Inflammatory macrophage treated with lipopolysaccharide for 1 hour (primary cell): ENCODE data around the gene P4HA2.

ENCODE experiments used
- DNase-seq, 2 donors: peaks; one replicate each; pipeline ENCODE4 v3.0.0-alpha.2; 2020 to 2022

P4HA2 gene

GRCh38 chr5:132221781-132222648, 5.6 kb downstream of the P4HA2 start:
- no peak for DNase-seq

GRCh38 chr5:132220491-132220890, 7.2 kb downstream of the P4HA2 start:
- no peak for DNase-seq

GRCh38 chr5:132219981-132220380, 7.7 kb downstream of the P4HA2 start:
- DNase-seq: no peak

DNA sequence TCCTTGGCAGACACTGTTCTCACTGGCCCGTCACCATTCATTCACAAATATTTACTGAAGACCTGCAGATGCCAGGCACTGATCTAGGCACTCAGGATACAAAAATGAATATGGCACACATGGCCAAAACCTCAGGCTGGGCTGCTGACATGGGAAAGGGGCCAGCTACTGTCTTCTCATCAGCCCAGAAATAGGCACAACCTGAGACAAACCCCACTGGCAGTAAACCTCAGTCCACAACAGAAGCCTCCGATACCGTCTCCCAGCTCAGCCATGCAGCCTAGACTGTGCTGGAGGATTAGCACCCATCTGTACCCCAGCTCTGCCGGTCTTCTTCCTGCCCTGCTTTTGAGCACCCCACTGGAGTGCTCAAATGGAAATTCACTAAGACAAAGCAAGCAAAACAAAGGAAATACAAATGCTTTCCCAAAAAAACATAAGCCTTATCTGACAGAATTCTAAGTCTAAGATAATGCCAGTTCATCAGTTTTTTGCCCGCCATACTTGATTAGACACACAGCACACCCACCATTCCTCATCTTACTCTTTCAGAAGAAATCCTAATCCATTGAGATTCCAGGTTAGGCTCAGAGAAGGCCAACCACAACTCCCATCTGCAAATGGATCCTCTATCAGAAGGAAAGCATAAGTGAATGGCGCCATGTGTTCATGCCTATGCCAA, 8.2 kb downstream of the P4HA2 start:
- DNase-seq: no peak

DNA sequence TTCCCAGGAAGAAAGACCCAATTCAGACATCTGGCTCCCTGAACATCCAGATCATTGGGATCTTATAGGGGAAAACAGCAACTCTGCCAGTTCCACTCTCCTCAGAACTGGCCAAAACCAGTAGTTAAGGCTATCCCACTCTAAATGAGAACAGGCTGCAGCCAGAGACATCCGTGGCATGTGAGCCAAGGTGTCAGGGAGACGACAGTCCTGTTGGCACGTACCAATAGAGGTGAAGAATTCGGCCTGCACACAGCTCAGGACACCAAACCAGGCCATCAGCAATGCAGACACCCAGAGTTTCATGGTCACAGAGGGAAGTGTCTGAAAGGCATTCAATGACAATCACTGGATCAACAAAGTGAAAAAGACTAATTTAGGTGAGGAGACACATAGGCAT, 9.3 kb downstream of the P4HA2 start:
- DNase-seq: no peak

- no peak for DNase-seq
Observed at GRCh38 chr5:132215329-132215728, 12.3 kb downstream of the P4HA2 start.

DNA sequence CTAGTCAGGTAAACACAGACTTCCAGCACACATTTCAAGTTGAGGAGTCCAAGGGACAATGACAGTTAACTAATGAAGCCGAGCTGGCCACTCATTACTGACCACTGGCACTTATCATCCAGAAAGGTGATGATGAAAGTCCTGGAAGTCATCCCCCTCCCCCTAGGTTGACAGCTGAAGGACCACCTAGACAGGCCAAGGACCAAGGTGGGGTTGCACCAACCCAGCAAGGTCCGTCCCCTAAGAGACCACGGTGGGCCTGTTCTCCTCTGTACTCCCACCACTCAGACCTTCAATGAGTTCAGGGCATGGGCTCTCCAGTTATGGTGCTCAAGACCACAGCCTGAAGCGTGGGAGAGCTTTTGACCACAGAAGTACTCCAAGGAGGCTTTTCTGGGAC, 13.2 kb downstream of the P4HA2 start:
- no peak for DNase-seq

- DNase-seq: no peak
Observed at GRCh38 chr5:132213666-132214065, 14.0 kb downstream of the P4HA2 start.

DNA sequence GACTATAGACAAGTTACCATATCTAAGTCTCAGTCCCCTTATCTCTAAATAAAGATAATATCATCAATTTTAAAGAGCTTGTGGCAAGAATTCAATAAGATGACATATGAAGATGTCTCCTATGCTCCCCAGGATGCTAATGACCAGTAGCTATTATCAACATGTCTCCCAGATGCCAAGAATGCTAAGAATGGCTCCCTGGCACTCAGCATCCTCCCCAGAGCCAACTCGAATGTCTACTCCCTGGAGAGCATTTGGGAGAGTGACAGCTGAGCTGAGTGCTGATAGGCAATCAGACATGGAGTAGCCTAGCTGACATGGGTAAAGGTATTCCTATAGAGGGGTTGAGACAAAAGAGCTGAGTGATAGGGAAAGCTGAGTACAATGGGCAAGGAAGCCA, 15.9 kb downstream of the P4HA2 start:
- DNase-seq: no peak

- DNase-seq: no peak
Observed at GRCh38 chr5:132210944-132211343, 16.7 kb downstream of the P4HA2 start.

GRCh38 chr5:132209901-132210545, 17.6 kb downstream of the P4HA2 start:
- DNase-seq: no peak

DNA sequence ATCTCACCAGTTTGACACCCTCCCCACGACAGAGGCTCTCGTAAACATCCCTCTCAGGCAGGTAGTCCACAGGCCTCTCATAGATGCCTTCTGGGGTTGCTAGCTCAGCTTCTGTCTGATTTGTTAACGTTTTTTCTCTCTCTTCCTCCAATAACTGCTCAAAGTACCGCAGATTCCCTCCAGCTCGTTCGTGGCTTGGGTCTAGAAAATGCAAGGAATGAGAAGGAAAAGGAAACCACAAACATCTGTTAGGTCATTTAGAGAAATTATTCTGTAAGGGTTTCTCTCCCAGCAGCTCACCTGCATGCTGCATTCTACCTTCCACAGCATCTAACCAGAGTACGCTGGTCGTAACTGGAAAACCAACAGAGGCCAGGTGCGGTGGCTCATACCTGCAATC, 18.5 kb downstream of the P4HA2 start:
- no peak for DNase-seq

GRCh38 chr5:132207778-132208177, 19.9 kb downstream of the P4HA2 start:
- DNase-seq: no peak

DNA sequence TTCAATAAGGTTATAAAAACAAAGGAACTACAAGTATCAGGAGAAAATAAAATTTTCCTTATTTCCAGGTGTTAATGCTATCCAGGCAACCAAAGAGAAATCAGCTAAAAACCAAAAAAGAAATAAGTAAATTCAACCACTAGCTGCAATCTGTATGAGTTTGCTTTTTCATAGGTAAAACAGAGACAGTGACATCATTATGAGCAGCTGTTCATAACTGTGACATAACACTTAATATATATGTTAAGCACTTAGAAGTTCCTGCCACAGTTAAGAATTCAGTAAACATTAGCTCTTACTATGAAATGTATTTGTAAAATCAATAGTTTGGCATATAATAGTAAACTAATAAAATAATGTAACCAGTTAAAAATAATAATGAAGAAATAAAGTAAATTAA, 20.9 kb downstream of the P4HA2 start:
- no peak for DNase-seq

DNA sequence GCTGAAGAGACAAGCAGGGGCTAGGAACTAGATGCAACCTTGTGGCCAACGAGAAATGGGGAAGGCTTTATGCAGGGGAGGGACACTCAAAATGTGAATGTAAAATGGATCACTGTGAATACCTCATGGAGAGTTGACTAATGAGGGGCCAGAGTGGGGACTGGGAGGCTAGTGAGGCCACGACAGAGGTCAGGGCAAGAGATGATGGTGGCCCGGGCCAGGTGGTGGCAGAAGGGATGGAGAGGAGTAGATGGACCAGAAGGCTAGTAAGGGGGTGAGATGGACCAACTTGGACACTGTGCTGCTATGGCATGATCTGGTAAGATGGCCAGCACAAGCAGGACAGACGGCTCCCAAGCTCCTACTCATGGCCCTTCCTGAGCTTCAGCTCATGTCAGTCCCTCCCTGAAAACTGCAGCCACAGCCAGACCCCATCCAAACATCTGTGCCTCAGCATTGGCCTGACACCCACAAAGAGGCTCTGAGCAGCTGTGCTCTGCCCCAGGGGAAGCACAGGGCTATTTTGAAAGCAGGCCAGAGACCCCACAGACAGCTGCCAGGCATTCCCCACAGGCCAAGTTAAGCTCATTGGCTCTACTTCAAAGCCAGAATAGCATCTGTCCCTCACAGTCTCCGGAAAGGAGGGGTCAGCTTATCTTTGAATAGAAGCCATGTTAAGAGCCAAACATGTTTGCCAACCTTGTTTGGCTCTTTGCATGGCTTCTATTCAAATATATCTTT, 22.1 kb downstream of the P4HA2 start:
- no peak for DNase-seq

GRCh38 chr5:132204371-132205135, 23.1 kb downstream of the P4HA2 start:
- DNase-seq: no peak

DNA sequence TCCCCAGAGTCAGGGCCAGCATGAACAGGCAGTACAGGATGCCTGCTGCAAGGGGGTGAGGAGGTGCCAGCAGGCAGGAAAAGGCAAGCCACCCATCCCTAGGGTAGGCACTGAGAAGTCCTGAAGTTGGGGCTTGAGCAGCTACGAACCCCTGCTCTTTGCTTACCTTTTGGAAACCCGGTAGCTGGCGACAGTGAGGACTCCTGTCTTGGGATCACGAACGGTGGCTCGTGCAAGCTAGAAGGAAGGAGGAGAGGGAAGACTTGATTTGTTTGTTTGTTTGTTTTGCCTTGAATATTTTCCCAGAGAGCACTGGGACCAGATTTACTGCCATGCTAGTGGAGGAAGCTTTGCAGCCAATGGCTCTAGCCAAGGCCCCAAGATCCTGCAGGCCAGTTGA, 23.7 kb downstream of the P4HA2 start:
- DNase-seq: no peak

- DNase-seq: no peak
Observed at GRCh38 chr5:132203464-132203818, 24.2 kb downstream of the P4HA2 start.

DNA sequence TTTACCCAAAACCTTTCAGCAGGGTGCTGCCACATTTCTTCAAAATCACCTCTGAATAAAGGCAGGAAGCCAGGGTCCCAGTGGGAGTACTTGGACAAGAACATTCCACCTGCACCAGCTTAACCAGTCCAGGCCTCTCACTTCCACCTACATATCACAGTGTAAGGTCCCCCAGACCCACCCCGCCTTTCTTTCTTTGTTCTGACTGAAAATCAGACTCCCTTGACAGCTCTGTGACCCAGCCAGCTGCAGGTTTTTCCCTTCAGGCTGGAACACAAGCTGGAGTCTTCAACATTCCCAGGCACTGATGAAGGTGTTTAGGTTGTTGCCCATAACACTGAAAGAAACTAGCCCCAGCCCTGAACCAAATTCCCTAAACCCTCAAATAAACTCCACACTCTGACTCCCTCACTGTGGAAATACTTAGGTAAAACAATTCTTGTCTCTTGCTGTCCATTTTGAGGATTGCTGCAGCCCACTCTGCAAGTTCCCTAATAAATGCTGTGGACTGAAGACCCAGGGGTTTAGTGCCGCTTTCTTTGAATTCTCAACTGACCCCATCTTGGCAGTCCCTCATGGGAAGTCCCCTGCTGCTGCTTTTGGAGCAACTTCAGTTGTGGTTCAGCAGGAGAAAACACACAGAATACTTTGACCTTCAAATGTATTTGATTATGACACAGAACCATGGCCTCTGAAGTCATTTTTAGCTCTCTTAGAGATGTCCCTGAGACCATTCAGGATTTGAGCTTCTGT, 24.8 kb downstream of the P4HA2 start:
- no peak for DNase-seq

DNA sequence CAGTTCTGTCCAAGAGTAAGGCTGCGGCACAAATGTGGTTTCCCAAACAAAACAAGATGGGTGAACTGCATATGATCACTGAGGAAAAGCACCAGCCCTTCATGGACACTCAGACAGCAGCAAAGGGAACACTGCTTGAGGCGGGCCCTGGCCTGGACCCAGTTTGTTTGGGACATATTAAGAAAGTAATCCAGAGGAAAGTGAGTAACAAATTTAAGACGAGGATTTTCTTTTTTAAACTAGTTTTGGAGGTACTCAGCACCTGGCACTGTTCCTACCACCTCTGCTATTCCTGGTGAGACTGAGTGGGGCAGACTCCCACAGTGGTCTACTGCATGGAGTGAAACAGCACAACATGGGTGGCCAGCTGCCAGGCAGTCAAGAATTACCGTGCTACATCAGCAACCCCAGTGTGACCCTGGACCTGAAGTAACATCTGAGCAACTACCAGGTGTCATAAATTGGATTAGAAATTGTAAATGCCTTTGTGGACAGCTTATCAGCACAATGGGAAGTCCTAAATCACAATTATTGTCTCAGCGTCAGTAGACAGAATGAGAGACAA, 28.5 kb downstream of the P4HA2 start:
- no peak for DNase-seq

- no peak for DNase-seq
Observed at GRCh38 chr5:132198571-132198970, 29.1 kb downstream of the P4HA2 start.
